ENCODE measurements around the gene RLIM.

RLIM gene

DNA sequence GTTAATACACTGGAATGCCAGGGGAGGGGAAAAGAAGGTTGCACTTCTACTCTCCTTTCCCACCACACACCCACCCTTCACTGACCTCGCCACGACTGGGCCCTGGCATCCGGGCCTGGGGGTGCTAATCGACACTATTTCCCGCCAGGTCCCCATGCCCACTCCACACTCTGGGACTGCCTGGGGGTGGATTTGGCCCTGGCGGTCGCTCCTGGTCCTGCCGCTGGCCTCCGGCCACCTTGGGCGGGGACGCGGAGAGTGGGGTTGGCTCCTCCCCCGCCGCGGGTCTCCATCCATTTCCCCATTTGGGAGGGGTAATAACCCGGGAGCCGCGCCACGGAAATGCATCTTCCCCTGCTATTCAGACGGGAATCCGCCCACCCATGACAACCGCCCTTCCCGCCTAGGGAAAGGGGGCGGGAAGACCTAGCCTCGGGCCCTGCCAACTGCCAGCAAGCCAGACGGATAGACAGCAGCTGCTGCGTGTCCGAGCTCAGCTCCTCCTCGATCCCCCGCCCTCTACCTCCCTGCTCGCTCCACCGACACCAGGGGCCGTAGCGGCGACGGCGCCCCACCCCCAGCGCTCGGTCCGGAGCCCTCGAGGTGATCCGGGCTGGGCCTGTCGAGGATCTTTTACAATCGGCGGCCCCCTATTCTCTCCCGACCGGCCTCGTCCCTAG is 78.1 kb downstream of the RLIM start:
- DNase-seq (ENCODE audit: low spot score): peak; percentile 7

DNA sequence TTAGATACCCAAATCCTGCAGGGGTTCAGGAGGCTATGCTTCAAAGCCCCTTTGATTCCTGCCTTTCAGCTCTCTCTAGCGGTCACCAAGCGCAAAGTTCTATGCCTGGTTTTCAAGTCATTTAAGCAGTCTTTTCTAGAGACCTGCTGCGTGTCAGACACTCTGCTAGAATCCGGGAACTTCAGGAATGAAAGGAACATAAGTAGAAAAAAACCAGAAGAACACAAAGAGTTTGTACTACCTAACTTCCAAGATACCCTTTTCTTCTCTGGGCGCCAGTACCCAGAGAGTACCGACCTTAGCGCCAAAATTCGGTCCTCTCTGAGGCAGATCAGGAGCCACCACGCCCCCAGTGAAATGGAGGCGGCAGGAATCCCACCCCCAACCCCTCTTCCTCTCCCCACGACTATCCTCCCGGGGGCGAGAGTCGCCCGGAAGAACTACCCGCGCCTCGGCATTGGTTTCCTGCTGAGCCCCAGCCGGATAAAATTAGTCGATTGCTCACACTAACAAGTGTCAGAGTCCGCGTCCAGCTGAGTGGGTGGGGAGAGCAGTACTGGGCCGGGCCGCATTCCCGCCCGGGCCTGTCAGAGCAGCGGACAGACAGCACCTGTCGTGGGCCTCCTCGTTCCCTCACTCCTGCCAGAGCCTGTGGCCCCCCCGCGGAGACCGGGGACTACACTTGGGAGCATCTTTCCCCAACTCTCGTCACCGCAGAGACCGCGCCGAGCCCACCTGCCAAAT is 78.8 kb downstream of the RLIM start:
- peak; percentile 31 for DNase-seq (ENCODE audit: low spot score)

Measured in CD4-positive, alpha-beta T cell treated with Interleukin-2 at 100 ng/mL for 4 hours (primary cell).